Activated T-helper 17 cell treated with anti-CD3 and anti-CD28 coated beads, Interleukin-2, amount 50 U/mL, for 72 hours (primary cell): ENCODE results near the gene TREM1. TPM values are rescaled to one million over a fixed set of nuclear protein-coding genes. Genes with fewer than 3 reads are reported as not detected.
A peak's percentile ranks its signal among the peaks of the same experiment; 100 is the strongest.
"Not testable (repeated sequence)": the region's sequence is repeated elsewhere in the genome, so short reads cannot be mapped to it uniquely, and the experiment has no call there.

Source experiments
- ATAC-seq: fragments of 150-1000 bp; cut with Tn5 transposase; replicated peaks from 2 replicates; pipeline ENCODE4 v1.10.0; 2021; ENCODE audit warnings: mild to moderate bottlenecking, moderate library complexity
- H3K27ac Mint-ChIP-seq: one replicate; pipeline ENCODE4 v1.8.0; 2022; ENCODE audit warnings: mixed read lengths
- H3K27me3 Mint-ChIP-seq: one replicate; pipeline ENCODE4 v1.8.0; 2022; ENCODE audit warnings: mixed read lengths
- H3K36me3 Mint-ChIP-seq: one replicate; pipeline ENCODE4 v1.8.0; 2022; ENCODE audit warnings: low read depth, mild to moderate bottlenecking, mixed read lengths
- H3K4me1 Mint-ChIP-seq: one replicate; pipeline ENCODE4 v1.8.0; 2022; ENCODE audit warnings: mixed read lengths
- H3K4me3 Mint-ChIP-seq: one replicate; pipeline ENCODE4 v1.8.0; 2022; ENCODE audit warnings: mild to moderate bottlenecking, mixed read lengths
- H3K9me3 Mint-ChIP-seq: one replicate; pipeline ENCODE4 v1.8.0; 2022; ENCODE audit warnings: mixed read lengths
- total RNA-seq, 2 donors: library from RNA; stranded (reverse); gene quantifications; one replicate each; pipeline ENCODE4 v1.2.3, GENCODE V29; 2022

TREM1 gene
- total RNA-seq, 2 donors from 2014 or later, result 5.1 TPM; not detected in 1

DNA sequence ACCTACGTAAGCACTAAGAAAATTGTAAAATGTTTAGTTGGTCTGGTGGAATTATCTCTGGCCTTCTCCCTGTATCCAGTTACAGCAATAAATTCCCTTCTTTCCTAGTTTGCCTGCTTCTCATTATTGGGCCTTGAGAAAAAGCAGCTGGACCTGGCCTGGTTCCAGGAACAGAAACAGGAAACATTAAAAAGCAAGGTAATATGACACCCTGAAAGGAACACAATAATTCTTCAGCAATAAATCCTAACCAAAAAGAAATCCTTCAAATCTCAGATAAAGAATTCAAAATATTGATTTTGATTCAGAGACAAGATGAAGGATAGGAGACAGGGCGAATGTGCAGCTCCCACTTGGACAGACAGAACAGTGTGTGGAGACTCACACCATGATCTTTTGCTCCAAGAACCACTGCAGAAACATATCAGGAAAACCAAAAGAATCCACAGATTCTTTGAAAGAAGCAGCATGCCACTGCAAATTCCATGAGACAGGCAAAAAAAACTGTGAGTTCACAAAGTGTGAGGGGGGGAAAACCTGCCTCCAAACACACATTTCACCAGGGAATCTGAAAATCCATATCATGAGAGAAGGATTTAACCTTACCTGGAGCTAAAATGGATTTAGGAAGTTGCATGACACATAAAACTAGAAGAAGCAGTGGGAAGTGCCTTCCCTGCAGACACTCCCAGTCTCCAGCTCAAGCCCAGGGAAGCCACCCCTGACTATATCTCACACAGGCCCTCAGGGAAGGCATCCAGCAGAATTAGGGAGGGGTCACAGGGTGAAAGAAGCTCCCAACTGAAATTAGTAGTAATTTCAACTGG, 28.9 kb downstream of the TREM1 start:
- Mint-ChIP-seq H3K4me1 (peaks cover 3% of the 10 kb centered on the region), H3K4me3 (no peak overlapping the region), H3K27ac (no peak overlapping the region), H3K9me3 (peaks cover 12% of the 10 kb centered on the region), H3K27me3 (peaks cover 1% of the 10 kb centered on the region), H3K36me3 (no peaks in the 10 kb centered on the region)
- ATAC-seq, result no peak

DNA sequence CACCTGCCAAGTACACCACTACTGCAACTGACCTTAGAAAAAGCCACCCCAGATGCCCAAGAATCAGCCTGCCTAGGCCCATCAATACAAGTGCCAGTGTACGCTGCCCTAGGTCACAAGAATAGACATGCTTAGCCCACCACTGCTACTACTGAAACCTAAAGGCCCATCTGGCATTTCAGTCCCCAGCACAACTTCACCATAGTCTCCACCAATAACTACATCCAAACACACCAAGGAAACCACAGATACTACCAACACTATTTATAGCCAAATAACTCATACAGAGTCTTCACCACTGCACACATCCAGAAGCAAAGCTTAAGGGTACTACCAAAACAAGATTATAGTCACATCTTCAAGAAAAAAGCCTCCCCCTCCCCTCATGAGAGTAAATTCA, 30.1 kb downstream of the TREM1 start:
- Mint-ChIP-seq H3K27ac (no peak overlapping the region), H3K9me3 (peaks cover 4% of the 10 kb centered on the region), H3K36me3 (no peaks in the 10 kb centered on the region), H3K4me1 (peaks cover 3% of the 10 kb centered on the region), H3K4me3 (no peak overlapping the region), H3K27me3 (peaks cover 5% of the 10 kb centered on the region)
- ATAC-seq, result no peak

DNA sequence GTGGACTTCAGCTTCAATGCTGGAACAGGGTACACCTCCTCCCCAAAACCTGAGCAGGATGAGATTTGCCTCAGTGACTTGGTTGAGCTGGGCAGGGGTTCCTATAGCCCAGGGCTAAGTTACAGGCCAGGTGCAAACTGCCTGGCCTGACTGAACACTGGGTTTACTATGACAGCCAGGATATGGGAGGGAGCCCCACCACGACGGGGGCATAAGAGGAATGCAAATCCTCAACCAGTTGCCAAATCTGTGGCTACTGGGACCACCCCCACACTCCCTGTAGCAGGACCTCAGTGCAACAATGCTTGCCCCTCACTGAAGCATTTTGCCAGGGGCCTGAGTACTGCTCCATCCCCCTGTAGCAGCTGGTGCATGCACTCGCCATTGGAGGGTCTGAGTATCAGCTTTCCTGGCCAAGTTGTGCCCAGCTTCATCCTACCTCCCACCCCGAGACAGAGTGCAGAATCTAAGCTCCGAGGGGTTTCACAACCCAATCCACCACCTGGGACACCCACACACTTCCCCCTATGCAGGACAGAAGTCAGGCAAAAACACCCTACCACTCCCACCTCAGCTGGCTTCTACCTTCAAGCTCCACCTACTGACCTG, 30.7 kb downstream of the TREM1 start:
- no peak for ATAC-seq
- H3K4me3 Mint-ChIP-seq, result no peak overlapping the region
- H3K27me3 Mint-ChIP-seq, result peaks cover 5% of the 10 kb centered on the region
- no peak overlapping the region for H3K27ac Mint-ChIP-seq
- H3K4me1 Mint-ChIP-seq, result peaks cover 3% of the 10 kb centered on the region
- peaks cover 4% of the 10 kb centered on the region for H3K9me3 Mint-ChIP-seq
- no peaks in the 10 kb centered on the region for H3K36me3 Mint-ChIP-seq

DNA sequence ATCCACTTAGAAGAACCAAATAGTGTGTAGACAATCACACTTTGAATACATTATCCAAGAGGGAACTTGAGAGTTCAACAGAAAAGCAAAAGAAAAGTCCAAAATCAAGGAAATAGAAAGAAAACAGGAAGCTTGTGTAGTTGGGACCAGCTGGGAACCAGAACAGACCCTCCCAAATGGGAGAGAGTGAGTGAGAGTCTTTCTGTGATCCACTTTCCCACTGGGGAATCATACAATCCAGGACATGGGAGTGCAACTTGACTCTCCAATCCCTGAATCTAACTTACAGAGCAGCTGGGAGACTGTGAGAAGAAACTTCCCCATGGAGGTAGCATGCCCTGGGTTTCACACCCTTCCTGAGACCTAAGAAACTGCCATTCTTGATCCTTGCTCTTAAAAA, 31.4 kb downstream of the TREM1 start:
- Mint-ChIP-seq H3K9me3 (peaks cover 4% of the 10 kb centered on the region), H3K4me3 (no peak overlapping the region)
- ATAC-seq, result no peak

DNA sequence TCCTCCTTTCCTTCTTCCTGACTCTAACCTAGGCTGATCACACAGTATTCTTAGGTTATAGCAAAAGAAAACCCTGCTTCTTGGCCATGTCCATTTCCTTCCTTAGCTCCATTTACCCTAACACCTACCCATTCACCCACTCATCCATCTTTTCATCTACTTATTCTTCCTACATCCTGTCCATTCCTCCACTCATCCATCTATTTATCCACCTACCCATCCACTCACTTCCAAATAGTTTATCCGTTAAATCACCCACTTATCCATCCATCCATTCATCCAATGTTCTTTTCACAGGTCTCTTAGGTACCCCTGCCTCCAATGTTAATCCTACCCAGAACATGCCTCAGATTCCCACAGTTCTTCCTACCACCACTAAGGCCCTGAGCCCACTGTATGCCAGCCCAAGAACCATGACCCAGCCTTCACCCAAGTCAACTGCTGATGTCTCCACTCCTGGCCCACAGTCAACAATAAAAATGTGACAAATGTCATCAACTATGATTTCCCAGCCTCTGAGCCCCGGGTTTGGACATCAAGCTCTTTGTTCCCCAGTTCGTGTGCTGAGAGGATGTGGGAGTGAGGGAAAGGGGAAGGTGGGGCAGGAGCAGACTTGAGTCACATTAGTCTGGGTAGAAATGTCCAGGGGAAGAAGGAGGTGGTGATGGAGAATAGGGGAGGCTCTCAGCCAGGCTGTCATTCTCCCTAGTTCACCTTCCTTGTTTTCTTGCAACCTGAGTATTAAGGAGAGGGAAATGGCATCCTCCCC, 33.9 kb downstream of the TREM1 start:
- Mint-ChIP-seq H3K4me3 (no peak overlapping the region), H3K36me3 (no peaks in the 10 kb centered on the region), H3K9me3 (no peaks in the 10 kb centered on the region), H3K4me1 (peaks cover 3% of the 10 kb centered on the region), H3K27me3 (peaks cover 5% of the 10 kb centered on the region), H3K27ac (no peak overlapping the region)
- no peak for ATAC-seq

More for the DNA sequence above, 31.4 kb downstream of the TREM1 start:
- H3K4me1 Mint-ChIP-seq, result peaks cover 3% of the 10 kb centered on the region
- H3K36me3 Mint-ChIP-seq, result no peaks in the 10 kb centered on the region
- peaks cover 5% of the 10 kb centered on the region for H3K27me3 Mint-ChIP-seq
- H3K27ac Mint-ChIP-seq, result no peak overlapping the region

DNA sequence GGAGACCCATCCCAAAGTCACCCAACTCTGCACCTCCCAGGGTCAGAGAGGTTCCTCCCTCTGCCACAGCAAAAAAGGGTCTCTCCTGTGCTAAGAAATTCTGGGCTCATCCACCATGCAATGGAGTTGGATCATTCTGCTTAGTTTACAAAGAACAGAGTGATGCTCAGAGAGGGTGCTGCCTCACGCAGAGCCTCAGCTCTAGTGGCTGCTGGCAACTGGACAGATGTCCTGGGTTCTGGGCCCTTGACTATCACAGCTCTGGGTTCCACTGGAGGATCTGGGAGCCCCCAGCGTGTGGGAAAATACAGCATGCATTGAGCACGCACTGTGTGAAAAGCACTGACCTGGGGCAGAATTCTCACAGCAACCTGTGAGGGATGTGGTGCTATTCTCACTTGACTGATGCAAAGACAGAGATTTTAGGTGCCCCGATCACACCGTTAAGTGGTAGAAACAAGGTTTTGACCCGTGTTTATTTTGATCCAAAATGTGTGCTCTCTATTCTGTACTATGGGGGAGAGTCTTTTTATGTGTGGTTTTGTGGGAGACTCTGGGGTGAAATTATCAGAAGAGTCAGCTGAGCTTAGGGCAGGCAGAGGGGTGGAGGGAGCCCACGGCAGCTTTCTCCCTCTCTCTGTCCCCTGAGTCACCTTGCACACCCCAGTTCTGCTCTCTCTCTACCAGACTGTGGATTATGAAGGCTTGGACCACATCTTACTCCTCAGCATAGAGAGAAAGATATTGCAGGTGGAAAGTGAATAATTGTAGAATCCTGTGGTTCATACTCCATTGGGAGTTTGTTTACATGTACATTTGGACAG, 38.4 kb downstream of the TREM1 start:
- Mint-ChIP-seq H3K9me3 (no peaks in the 10 kb centered on the region), H3K27ac (no peak overlapping the region), H3K36me3 (no peaks in the 10 kb centered on the region), H3K27me3 (peaks cover 6% of the 10 kb centered on the region), H3K4me3 (no peak overlapping the region), H3K4me1 (peaks cover 3% of the 10 kb centered on the region)
- no peak for ATAC-seq

DNA sequence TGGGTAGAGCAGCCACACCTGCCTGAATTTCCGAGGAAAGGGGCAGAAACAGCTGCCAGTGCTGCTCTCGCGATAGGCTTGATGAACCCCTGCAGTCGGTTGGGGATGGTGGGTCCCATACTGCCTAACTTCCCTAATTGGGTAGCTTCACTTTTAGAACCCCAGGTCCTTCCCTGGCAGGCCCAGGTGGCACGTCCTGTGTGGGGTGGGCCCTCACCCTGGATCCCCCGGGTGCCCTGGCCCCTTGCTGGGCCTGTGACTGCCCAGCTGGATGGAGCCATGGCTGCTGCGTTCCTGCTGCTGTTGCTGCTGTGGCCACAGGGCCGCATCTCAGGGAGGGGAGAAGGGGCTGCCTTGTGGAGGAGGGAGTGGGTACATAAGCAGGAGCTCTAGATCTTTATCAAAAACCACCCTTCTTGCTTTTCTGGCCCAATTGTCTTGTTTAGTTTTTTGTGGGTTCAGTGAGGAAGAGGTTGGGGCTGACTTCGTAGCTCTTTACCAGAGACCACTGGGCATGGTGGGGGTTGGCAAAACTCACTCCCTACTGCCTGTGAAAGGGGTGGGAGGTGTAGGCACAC, 39.1 kb downstream of the TREM1 start:
- Mint-ChIP-seq H3K27ac (no peak overlapping the region), H3K9me3 (no peaks in the 10 kb centered on the region), H3K27me3 (peaks cover 8% of the 10 kb centered on the region), H3K36me3 (no peaks in the 10 kb centered on the region), H3K4me3 (no peak overlapping the region), H3K4me1 (peaks cover 8% of the 10 kb centered on the region)
- ATAC-seq, result no peak

DNA sequence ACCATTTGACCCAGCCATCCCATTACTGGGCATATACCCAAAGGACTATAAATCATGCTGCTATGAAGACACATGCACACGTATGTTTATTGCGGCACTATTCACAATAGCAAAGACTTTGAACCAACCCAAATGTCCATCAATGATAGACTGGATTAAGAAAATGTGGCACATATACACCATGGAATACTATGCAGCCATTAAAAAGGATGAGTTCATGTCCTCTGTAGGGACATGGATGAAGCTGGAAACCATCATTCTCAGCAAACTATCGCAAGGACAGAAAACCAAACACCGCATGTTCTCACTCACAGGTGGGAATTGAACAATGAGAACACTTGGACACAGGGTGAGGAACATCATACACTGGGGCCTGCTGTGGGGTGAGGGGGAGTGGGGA, 40.0 kb downstream of the TREM1 start:
- H3K27me3 Mint-ChIP-seq, H3K9me3 Mint-ChIP-seq, H3K36me3 Mint-ChIP-seq, ATAC-seq, H3K4me3 Mint-ChIP-seq, H3K27ac Mint-ChIP-seq: not testable (repeated sequence)
- peaks cover 13% of the 10 kb centered on the region for H3K4me1 Mint-ChIP-seq

DNA sequence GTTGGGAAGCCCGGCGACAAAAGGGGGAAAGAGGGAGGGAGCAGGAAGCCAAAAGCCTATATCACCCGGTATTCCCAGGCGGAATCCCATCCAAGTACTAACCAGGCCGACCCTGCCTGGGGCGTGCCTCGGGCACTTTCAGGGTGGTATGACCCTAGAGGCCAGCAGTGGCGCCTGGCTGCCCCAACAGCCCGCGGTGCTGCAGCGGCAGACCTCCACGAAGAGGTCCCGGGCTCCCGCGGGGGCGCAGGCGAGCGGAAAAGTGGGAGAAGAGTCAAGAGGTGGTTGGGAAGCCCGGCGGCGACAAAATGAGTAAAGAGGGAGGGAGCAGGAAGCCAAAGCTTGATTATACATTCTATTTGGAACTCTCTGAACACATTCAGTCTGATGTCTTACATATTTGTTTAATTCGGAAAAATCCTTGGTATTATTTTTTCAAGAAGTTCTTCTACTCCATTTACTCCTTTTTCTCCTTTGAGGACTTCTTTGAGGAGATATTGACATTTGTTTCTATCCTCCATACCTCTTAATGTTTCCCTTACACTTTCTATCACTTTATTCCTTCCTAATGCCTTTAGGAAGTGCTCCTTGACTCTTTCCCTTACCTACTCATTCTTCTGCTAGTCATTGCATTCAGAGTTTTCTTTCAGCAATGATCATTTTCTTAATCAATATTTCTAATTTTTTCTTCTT, 46.9 kb downstream of the TREM1 start:
- Mint-ChIP-seq H3K36me3 (no peaks in the 10 kb centered on the region), H3K27me3 (peaks cover 32% of the 10 kb centered on the region), H3K4me3 (no peak overlapping the region), H3K4me1 (peaks cover 13% of the 10 kb centered on the region), H3K9me3 (no peaks in the 10 kb centered on the region), H3K27ac (no peak overlapping the region)
- no peak for ATAC-seq

DNA sequence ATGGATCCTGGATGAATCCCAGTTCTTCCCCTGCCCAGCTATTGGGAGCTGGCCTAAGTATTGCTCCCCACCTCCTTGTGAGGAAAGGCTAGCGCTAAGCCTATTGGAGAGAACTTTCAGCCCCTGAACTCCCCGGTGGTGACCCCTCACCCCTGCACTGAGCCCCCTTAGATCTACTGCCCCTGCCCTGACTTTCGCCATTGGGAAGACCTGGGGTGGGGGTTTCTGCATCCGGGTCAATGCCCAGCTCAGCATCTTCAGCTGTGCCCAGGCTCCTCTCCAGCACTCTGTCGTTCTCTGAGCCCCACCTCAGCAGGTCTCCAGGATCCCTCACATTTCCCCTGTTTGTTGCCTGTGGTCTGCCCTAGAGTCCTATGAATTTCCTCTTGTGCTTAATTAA, 49.4 kb downstream of the TREM1 start:
- peak overlapping the region; percentile 3 for H3K27ac Mint-ChIP-seq
- peaks cover 5% of the 10 kb centered on the region for H3K4me1 Mint-ChIP-seq
- ATAC-seq, result no peak
- no peak overlapping the region for H3K4me3 Mint-ChIP-seq
- H3K27me3 Mint-ChIP-seq, result peaks cover 25% of the 10 kb centered on the region
- no peaks in the 10 kb centered on the region for H3K36me3 Mint-ChIP-seq
- no peaks in the 10 kb centered on the region for H3K9me3 Mint-ChIP-seq

DNA sequence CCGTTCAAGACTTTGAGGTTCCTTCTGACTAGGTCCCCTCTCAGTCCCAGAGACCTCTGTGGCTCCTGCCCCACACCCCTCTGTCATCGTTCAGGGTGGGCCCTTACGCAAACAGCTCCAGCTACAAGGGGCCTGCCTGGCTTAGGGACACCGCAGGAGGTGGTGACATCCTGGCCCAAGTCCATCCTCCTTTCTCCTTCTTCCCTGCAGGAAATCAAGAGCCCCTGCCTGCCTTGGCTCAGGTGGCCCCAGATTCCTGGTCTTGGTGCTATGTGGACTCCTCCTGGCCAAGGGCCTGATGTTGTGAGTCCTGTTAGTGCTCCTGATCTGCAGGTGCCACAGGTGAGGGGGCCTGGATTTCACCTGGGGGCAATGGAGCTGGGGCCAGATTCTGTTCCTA, 50.2 kb downstream of the TREM1 start:
- Mint-ChIP-seq H3K4me3 (no peak overlapping the region), H3K27me3 (peaks cover 29% of the 10 kb centered on the region), H3K36me3 (no peaks in the 10 kb centered on the region), H3K4me1 (no peaks in the 10 kb centered on the region), H3K9me3 (no peaks in the 10 kb centered on the region), H3K27ac (peak overlapping the region; percentile 3)
- no peak for ATAC-seq

DNA sequence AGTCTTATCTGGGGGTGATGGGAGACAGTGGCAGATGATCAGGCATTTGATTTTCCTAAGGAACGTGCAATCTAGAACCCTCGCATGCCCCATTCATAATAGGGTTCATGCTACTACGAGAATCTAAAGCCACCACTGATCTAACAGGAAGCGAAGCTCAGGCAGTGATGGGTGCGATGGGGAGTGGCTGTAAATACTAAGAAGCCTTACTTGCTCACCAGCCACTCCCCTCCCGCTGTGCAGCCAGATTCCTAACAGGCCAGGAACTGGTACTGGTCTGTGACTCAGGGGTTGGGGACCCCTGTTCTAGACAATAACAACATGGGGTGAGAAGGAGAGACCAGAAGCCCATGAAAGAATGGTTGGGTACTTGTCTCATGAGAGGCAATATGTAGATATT, 53.8 kb downstream of the TREM1 start:
- no peak for ATAC-seq
- H3K27ac Mint-ChIP-seq, result no peak overlapping the region
- H3K9me3 Mint-ChIP-seq, result no peaks in the 10 kb centered on the region
- H3K27me3 Mint-ChIP-seq, result peaks cover 19% of the 10 kb centered on the region
- H3K4me3 Mint-ChIP-seq, result no peak overlapping the region
- no peaks in the 10 kb centered on the region for H3K36me3 Mint-ChIP-seq
- no peaks in the 10 kb centered on the region for H3K4me1 Mint-ChIP-seq

DNA sequence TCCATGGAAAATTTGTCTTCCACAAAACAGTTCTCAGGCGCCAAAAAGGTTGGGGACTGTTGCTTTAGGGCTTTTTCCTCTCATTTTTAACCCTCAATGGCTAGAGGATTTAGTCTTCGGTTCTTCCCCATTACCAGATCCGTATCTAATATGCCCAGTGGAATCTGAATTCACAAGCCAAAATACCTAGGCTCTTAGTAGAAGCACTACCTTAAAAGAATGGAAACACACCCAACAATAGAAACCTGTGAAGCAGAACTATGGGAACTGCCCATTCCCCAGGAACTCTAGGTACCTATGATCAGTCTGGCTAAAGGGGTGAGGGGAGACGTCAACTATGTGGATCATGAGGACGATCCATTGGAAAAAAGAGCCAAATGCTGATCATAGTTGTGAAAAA, 55.2 kb downstream of the TREM1 start:
- Mint-ChIP-seq H3K4me1 (no peaks in the 10 kb centered on the region), H3K36me3 (no peaks in the 10 kb centered on the region), H3K9me3 (no peaks in the 10 kb centered on the region)

More for the DNA sequence above, 55.2 kb downstream of the TREM1 start:
- Mint-ChIP-seq H3K4me3 (no peak overlapping the region), H3K27me3 (peaks cover 11% of the 10 kb centered on the region), H3K27ac (no peak overlapping the region)
- ATAC-seq, result no peak
